NCI-H2107 (cell line): ENCODE data around the gene ZSWIM3.

Experiments used
- DNase-seq: peaks from one replicate; lab custom pipeline; 2025; lab: John Stamatoyannopoulos, UW

ZSWIM3 gene

DNA sequence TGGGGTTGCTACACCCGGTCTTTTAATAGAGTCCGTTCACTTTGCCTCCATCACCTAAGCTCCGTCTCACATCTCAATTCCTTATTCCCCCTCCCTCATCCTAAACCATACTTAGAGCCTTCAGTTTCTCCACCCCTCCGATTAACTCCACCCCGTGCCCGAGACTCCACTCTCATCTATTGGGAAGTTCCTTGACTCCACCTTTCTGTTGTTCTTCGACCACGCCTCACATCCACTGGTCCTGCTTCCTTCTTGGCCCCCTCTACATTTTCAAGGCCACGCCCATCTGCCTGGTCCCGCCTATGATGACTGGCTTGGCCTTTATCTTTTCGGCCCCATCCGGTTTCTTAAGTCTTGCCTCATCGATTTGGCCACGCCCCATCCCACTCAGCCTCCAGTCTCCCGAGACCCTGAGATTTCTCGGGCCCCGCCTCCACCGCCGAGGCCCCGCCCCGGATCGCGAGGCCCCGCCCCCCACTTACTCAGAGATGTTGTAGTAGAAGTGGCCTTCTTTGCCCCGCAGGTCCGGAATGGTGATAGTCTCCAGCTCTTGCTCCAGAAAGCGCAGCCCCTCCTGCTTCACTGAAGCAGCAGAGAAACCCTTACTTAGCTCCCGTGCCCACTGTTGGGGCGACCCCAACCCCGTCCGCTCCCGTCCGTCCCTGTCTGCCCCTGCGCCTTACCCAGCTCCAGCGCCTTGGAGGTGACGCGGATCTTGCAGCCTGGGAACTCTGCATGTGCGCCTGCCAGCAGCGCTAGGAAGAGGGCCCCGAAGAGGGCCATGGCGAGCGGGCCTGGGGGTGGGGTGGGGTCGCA, 53.5 kb downstream of the ZSWIM3 start:
- DNase-seq, result no peak

DNA sequence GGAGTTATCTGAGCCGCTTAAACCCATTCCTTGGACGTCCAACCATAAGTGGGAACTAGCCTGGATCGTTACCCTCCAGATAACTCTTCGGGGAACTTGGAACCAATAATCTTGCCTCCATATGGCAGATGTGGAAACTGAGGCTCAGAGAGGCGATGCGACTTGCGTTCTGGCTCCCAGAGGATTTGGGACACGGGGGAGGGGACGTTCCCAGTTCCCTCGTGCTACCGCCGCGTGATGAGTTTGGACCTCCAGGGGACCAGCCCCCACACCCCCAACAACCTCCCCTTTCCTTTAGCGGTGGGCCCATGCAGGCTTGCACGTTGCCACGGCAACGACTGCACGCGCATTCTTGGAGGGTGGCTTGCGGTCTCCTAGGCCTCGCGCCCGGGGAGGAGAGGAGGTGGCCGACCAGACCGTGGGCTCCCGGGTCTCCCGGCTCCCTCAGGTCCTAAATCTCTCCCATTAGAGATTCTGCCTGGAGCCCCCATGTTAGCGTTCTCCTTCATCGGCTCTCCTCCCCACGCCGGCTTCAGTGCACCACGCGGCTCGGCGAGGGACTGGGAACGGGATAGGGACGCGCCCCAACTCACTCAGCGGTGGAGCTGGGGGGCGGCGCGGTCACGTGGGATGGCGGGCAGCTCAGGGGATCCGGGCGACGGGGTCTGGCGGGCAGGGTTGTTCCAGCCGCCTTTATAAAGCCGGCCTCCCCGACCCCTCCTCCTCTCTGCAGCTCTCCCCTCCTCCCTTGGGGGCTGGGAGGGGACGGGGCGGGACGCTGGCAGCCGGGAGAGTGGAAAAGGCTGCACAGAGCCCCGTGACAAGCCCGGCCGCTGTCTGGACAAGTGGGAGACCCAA, 54.3 kb downstream of the ZSWIM3 start, which contains the start of gene PLTP:
TSS of gene PLTP (minus strand) at position 670 of the 858 bp plus-strand sequence. CDS start 703 bp downstream, outside the sequence.
- no peak for DNase-seq

DNA sequence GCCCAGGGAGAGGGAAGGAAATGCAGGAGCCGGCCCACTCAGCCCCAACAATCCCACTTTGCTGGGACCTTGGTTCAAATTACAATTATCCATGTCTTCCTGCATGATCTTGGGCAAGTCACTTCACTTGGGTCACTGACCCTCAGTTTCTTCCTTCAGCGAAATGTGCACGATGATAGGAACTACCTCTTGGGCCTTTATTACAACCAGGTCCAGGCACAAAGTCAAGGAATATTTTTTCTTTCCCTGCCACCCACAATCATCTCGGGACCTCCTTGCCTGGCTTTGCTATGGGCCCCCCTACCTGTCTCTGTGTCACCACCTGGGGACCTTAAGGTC, 54.9 kb downstream of the ZSWIM3 start:
- no peak for DNase-seq

GRCh38 chr20:45913116-45913515, 55.7 kb downstream of the ZSWIM3 start:
- DNase-seq, result no peak

DNA sequence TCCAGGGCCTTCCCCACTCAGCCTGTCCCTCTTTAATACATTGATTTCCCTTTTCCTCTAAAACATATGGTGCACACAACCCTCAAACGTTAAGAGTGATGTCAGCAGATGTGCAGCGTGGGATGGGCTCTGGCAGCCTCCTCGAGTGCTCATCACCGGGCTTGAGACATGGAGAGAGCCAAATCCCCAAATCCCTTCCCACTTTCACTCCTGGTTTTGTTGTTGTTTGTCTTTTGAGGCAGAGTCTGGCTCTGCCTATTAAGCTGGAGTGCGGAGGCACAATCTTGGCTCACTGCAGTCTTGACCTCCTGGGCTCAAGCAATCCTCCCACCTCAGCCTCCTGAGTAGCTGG, 60.4 kb downstream of the ZSWIM3 start:
- no peak for DNase-seq

DNA sequence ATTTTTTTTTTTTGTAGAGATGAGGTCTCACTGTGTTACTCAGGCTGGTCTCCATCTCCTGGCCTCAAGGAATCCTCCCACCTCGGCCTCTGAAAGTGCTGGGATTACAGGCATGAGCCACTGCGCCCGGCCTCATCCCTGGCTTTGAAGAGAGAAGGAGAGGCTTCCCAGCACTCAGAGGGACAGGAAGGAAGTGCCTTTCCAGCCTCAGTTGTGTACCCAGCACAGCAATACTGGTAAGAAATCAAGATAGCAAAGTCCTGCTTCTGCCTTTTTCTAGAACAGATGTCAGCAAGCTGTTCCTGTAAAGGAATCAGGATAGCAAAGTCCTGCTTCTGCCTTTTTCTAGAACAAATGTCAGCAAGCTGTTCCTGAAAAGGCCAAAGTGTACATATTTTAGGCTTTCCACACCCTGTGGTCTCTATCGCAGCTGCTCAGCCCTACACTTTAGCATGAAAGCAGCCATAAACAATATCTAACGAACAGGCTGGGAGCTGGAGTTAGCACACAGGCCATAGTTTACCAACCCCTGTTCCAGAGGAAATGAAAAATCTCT, 60.8 kb downstream of the ZSWIM3 start:
- no peak for DNase-seq

GRCh38 chr20:45918779-45919537, 61.5 kb downstream of the ZSWIM3 start:
- DNase-seq, result no peak

GRCh38 chr20:45919542-45920399, 62.4 kb downstream of the ZSWIM3 start:
- DNase-seq, result no peak

- DNase-seq, result no peak
These were observed 63.3 kb downstream of the ZSWIM3 start for GRCh38 chr20:45920462-45921336.

GRCh38 chr20:45921337-45922189, 64.1 kb downstream of the ZSWIM3 start:
- no peak for DNase-seq

DNA sequence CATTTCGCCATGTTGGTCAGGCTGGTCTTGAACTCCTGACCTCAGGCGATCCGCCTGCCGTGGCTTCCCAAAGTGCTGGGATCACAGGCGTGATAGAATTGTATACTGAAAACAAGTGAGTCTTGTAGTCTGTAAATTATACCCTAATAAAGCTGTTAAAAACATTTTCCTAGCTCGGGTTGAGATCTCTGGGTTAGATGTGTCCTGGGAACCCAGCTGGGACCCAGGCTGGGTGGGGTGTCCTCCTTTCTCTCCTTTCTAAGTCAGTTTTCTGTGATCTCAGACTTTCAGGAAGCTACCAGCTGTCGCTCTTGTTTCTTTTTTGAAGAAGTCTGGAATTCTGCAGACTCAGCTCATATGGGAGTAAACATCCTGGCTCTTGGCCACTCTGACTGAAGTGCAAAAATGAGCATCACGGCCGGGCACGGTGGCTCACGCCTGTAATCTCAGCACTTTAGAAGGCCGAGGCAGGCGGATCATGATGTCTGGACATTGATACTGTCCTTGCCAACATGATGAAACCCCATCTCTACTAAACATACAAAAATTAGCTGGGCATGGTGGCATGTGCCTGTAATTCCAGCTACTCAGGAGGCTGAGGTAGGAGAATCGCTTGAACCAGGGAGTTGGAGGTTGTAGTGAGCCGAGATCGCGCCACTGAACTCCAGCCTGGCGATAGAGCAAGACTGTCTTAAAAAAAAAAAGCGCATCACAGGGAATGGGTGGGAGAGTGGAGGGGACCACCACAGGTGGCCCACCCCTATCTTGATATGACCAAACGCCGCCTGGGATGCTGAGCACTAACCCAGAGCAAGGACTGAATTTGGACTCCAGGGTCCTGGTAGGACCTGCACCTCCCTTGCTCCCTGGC, 67.2 kb downstream of the ZSWIM3 start:
- no peak for DNase-seq

DNA sequence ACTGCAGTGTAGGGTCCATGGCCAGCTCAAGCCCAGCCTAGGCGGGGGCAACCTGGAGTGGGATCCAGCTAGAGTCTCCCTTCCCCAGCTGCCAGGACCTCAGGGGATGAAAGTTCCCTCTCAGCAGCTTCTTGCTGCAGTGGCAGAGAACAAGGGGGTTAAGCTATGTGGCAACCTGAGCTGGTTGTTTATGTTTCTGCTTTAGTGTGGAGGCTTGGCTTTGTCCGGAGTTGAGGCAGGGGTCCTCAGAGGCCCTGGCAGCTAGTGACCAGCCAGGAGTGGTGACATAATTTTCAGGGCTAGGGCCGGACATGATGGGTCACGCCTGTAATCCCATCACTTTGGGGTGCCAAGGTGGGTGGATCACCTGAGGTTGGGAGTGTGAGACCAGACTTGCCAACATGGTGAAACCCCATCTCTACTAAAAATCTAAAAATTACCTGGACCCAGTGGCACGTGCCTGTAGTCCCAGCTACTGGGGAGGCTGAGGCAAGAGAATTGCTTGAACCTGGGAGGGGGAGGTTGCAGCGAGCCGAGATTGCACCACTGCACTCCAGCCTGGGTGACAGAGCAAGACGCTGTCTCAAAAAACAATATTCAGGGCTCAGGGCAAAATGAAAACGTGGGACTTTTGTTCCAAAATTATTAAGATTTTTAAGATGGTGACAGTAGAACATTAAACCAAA, 68.5 kb downstream of the ZSWIM3 start:
- DNase-seq, result no peak

DNA sequence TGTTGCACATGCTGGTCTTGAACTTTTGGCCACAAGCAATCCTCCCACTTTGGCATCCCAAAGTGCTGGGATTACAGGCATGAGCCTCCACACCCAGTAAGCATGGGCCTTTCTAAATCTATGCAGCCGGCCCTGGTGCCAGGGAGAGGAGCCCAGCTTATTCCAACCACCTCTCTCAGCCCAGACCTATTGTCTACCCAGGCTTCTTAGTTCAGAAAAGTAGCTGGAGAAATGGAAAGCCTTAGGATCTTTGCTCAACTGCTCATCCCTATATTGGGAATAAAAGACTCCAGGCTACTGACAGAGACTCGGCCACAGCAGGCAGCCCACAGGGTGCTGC, 69.3 kb downstream of the ZSWIM3 start:
- no peak for DNase-seq

- DNase-seq, result no peak
These were observed 69.9 kb downstream of the ZSWIM3 start for GRCh38 chr20:45927071-45927878.
